Keratinocyte (primary cell): ENCODE results near the gene ITSN1.

Source experiments
- EZH2 ChIP-seq: IDR thresholded peaks from one replicate; pipeline ENCODE4 v1.6.1; 2012; ENCODE audit warnings: inconsistent platforms, mild to moderate bottlenecking, low read length, moderate library complexity
- TF ChIP-seq, protein P1 (sequence below), 3 experiments: IDR thresholded peaks in 1 of 3; conservative IDR thresholded peaks in 1 of 3; optimal IDR thresholded peaks in 1 of 3; 2 replicates in 2 of 3; 3 replicates in 1 of 3; pipeline versions ENCODE3 to v1.5.1; 2011; ENCODE audit warnings: low read length in 3 of 3, mild to moderate bottlenecking in 3 of 3, moderate library complexity in 2 of 3, control low read depth in 1 of 3, inconsistent platforms in 1 of 3; ENCODE audit not compliant: insufficient read depth in 2 of 3; ENCODE audit errors: extremely low read depth in 1 of 3

DNA sequence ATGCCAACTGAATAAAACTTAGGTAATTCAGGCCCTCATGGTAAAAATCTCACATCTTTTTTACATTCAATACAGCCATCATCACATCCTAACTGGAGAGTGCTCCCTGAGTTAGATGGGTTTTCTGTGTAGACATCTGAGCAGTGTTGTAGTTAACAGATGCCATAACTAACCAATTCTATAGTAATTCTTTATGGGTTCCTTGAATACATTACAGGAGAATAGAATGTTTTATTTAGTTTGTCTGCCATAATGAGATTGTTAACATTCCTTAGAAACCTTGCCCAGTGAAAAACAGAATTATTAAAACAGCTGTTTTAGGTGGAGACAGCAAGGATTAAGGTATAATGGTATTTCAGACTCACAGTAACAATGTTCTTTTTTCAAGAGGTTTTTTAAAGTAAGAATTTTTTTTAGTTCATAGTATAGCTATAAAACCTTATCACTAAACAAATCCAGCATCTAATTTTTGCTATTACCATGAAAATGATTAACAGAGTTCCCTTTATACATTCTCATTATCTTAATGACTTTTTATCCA, 178.0 kb downstream of the ITSN1 start:
- TF ChIP-seq, protein P1, sequence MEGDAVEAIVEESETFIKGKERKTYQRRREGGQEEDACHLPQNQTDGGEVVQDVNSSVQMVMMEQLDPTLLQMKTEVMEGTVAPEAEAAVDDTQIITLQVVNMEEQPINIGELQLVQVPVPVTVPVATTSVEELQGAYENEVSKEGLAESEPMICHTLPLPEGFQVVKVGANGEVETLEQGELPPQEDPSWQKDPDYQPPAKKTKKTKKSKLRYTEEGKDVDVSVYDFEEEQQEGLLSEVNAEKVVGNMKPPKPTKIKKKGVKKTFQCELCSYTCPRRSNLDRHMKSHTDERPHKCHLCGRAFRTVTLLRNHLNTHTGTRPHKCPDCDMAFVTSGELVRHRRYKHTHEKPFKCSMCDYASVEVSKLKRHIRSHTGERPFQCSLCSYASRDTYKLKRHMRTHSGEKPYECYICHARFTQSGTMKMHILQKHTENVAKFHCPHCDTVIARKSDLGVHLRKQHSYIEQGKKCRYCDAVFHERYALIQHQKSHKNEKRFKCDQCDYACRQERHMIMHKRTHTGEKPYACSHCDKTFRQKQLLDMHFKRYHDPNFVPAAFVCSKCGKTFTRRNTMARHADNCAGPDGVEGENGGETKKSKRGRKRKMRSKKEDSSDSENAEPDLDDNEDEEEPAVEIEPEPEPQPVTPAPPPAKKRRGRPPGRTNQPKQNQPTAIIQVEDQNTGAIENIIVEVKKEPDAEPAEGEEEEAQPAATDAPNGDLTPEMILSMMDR (optimal IDR thresholded peaks at IDR 0.05 in 1 of 3, IDR thresholded peaks at IDR 0.05 in 1 of 3, conservative IDR thresholded peaks at IDR 0.05 in 1 of 3; ENCODE audit: extremely low read depth in 1 of 3, insufficient read depth in 2 of 3, low read length in 3 of 3): no peak
- TF ChIP-seq EZH2: no peak
